SK-N-SH treated with all-trans-retinoic acid at 6 μM for 48 hours (cell line): ENCODE data around the gene SLC26A2.
A peak's percentile ranks its signal among the peaks of the same experiment; 100 is the strongest.

ENCODE experiments used
- ATAC-seq: fragments of 200-7000 bp; cut with Tn5 transposase; 3 replicates; pipeline ENCODE4 v1.9.1; 2020; ENCODE audit warnings: mild to moderate bottlenecking, moderate library complexity
- ARNTL ChIP-seq: fragments of 450-650 bp; formaldehyde crosslinking; IDR thresholded peaks from 2 replicates; pipeline ENCODE4 v1.5.0; 2020; ENCODE audit warnings: low read depth, mild to moderate bottlenecking, moderate library complexity, borderline replicate concordance
- BACH2 ChIP-seq: fragments of 250-450 bp; sonication (Bioruptor Pico); IDR thresholded peaks from 2 replicates; pipeline ENCODE4 v1.9.0; 2021; ENCODE audit warnings: mild to moderate bottlenecking, borderline replicate concordance
- CREB5 ChIP-seq: fragments of 250-450 bp; sonication (Bioruptor Pico); IDR thresholded peaks from 2 replicates; pipeline ENCODE4 v1.5.1; 2020; ENCODE audit warnings: low read depth, mild to moderate bottlenecking, moderate library complexity
- CSRNP3 ChIP-seq: fragments of 250-450 bp; sonication (Bioruptor Pico); IDR thresholded peaks from 2 replicates; pipeline ENCODE4 v1.5.1; 2021; ENCODE audit warnings: mild to moderate bottlenecking, moderate library complexity
- GLIS3 ChIP-seq: fragments of 250-450 bp; sonication (Bioruptor Pico); IDR thresholded peaks from 2 replicates; pipeline ENCODE4 v1.5.0; 2020; ENCODE audit warnings: mild to moderate bottlenecking, moderate library complexity
- PATZ1 ChIP-seq: fragments of 250-450 bp; sonication (Bioruptor Pico); IDR thresholded peaks from 2 replicates; pipeline ENCODE4 v1.8.0; 2020; ENCODE audit warnings: mild to moderate bottlenecking, moderate library complexity, borderline replicate concordance
- POU6F1 ChIP-seq: fragments of 250-450 bp; sonication (Bioruptor Pico); IDR thresholded peaks from 2 replicates; pipeline ENCODE4 v1.8.0; 2021; ENCODE audit warnings: low read depth, mild to moderate bottlenecking, moderate library complexity, borderline replicate concordance
- RARB ChIP-seq: fragments of 250-450 bp; sonication (Bioruptor Pico); IDR thresholded peaks from 2 replicates; pipeline ENCODE4 v1.8.0; 2021; ENCODE audit warnings: mild to moderate bottlenecking, moderate library complexity
- SNAI2 ChIP-seq: fragments of 250-450 bp; sonication (Bioruptor Pico); IDR thresholded peaks from 2 replicates; pipeline ENCODE4 v1.5.0; 2020; ENCODE audit warnings: mild to moderate bottlenecking, moderate library complexity
- TCF4 ChIP-seq: fragments of 250-450 bp; sonication (Bioruptor Pico); IDR thresholded peaks from 2 replicates; pipeline ENCODE4 v1.8.0; 2021; ENCODE audit warnings: mild to moderate bottlenecking, moderate library complexity, borderline replicate concordance
- TSHZ2 ChIP-seq: fragments of 250-450 bp; sonication (Bioruptor Pico); IDR thresholded peaks from 2 replicates; pipeline ENCODE4 v1.5.0; 2020; ENCODE audit warnings: mild to moderate bottlenecking, moderate library complexity
- ZC3H10 ChIP-seq: fragments of 250-450 bp; sonication (Bioruptor Pico); IDR thresholded peaks from 2 replicates; pipeline ENCODE4 v1.5.1; 2021; ENCODE audit warnings: mild to moderate bottlenecking, moderate library complexity
- ZFP3 ChIP-seq: fragments of 250-450 bp; sonication (Bioruptor Pico); IDR thresholded peaks from 2 replicates; pipeline ENCODE4 v1.5.0; 2020; ENCODE audit warnings: mild to moderate bottlenecking, moderate library complexity
- ZFP30 ChIP-seq: fragments of 450-650 bp; formaldehyde crosslinking; IDR thresholded peaks from 2 replicates; pipeline ENCODE4 v1.5.0; 2022; ENCODE audit warnings: mild to moderate bottlenecking, moderate library complexity

Gene SLC26A2

GRCh38 chr5:150033334-150033733, 72.8 kb downstream of the SLC26A2 start:
- no peak for ATAC-seq
- TF ChIP-seq ZFP30 (CRISPR knock-in tag) (no peak), ARNTL (CRISPR knock-in tag) (no peak), POU6F1 (no peak), RARB (CRISPR knock-in tag) (no peak)

- no peak for ATAC-seq
- TF ChIP-seq ZC3H10 (CRISPR knock-in tag), result no peak
Measured at GRCh38 chr5:150034662-150035061, 74.1 kb downstream of the SLC26A2 start.

- TF ChIP-seq CSRNP3 (CRISPR knock-in tag), result no peak
- no peak for TF ChIP-seq ARNTL (CRISPR knock-in tag)
- TF ChIP-seq TCF4 (CRISPR knock-in tag), result no peak
- no peak for TF ChIP-seq ZFP3 (CRISPR knock-in tag)
- no peak for TF ChIP-seq SNAI2 (CRISPR knock-in tag)
- TF ChIP-seq TSHZ2 (CRISPR knock-in tag), result no peak
- no peak for TF ChIP-seq BACH2 (CRISPR knock-in tag)
- no peak for TF ChIP-seq GLIS3
- no peak for ATAC-seq
Measured at GRCh38 chr5:150035139-150035895, 74.8 kb downstream of the SLC26A2 start.

GRCh38 chr5:150036513-150036912, 76.0 kb downstream of the SLC26A2 start:
- ATAC-seq, result peak; percentile 100
- no peak for TF ChIP-seq ZFP30 (CRISPR knock-in tag)
- TF ChIP-seq ZFP3 (CRISPR knock-in tag), result 0 out of 2 replicates have a peak, but pooled peaks have one; percentile 26
- TF ChIP-seq BACH2 (CRISPR knock-in tag), result no peak
- TF ChIP-seq TSHZ2 (CRISPR knock-in tag), result no peak
- no peak for TF ChIP-seq PATZ1
- TF ChIP-seq RARB (CRISPR knock-in tag), result no peak
- no peak for TF ChIP-seq GLIS3
- TF ChIP-seq CREB5 (CRISPR knock-in tag), result no peak
